HEK293 (cell line): ENCODE results near the gene APCDD1L.
"Not testable (repeated sequence)": the region's sequence is repeated elsewhere in the genome, so short reads cannot be mapped to it uniquely, and the experiment has no call there.

ENCODE experiments used
- CTCF ChIA-PET: fragments of 350-600 bp; formaldehyde crosslinking; extraction: SDS; loops from one replicate; lab custom pipeline; 2021; ENCODE audit warnings: antibody characterized with exemption; lab: Yijun Ruan, JAX
- POLR2A ChIA-PET: fragments of 300-600 bp; formaldehyde crosslinking; extraction: SDS; loops from one replicate; lab custom pipeline; 2020; ENCODE audit warnings: antibody characterized with exemption, inconsistent platforms; lab: Yijun Ruan, JAX
- H3K27ac ChIP-seq: fragments of 200-500 bp; sonication (Bioruptor generic); 2 replicates; pipeline ENCODE4 v1.5.1; 2014; ENCODE audit warnings: low read depth, low read length, control low read depth, inconsistent platforms; ENCODE audit errors: extremely low read depth
- H3K36me3 ChIP-seq, 2 experiments: fragments of 200-500 bp in 1 of 2; sonication (Bioruptor generic) in 1 of 2; 1 replicate in 1 of 2; 2 replicates in 1 of 2; pipeline ENCODE4 v1.5.1; 2014 to 2017; ENCODE audit warnings: inconsistent platforms in 2 of 2, low read length in 2 of 2; ENCODE audit not compliant: control insufficient read depth in 2 of 2, insufficient read depth in 1 of 2
- H3K4me1 ChIP-seq: fragments of 200-500 bp; sonication (Bioruptor generic); 2 replicates; pipeline ENCODE4 v1.5.1; 2014; ENCODE audit warnings: mild to moderate bottlenecking, low read length, inconsistent platforms; ENCODE audit not compliant: control insufficient read depth, insufficient read depth
- H3K4me3 ChIP-seq: 2 replicates; pipeline ENCODE4 v1.5.1; 2011; ENCODE audit warnings: low read depth, mild to moderate bottlenecking, control low read depth, low read length, moderate library complexity
- H3K9me3 ChIP-seq: fragments of 200-500 bp; sonication (Bioruptor generic); 2 replicates; pipeline ENCODE4 v1.5.1; 2014; ENCODE audit warnings: low read depth, low read length, inconsistent platforms; ENCODE audit not compliant: control insufficient read depth, insufficient read depth
- GLIS1 ChIP-seq: fragments of 450-650 bp; formaldehyde crosslinking; IDR thresholded peaks from 2 replicates; pipeline ENCODE4 v1.5.1; 2016; ENCODE audit warnings: missing biosample characterization, missing genetic modification characterization
- KLF1 ChIP-seq: fragments of 450-650 bp; formaldehyde crosslinking; IDR thresholded peaks from 2 replicates; pipeline ENCODE4 v1.5.1; 2016; ENCODE audit warnings: missing biosample characterization, missing genetic modification characterization
- KLF7 ChIP-seq: fragments of 450-650 bp; formaldehyde crosslinking; IDR thresholded peaks from 2 replicates; pipeline ENCODE4 v1.5.1; 2016; ENCODE audit warnings: missing biosample characterization, missing genetic modification characterization, borderline replicate concordance
- REPIN1 ChIP-seq: fragments of 450-650 bp; formaldehyde crosslinking; IDR thresholded peaks from 2 replicates; pipeline ENCODE4 v1.5.1; 2017; ENCODE audit warnings: missing biosample characterization, missing genetic modification characterization, low read depth
- SETDB1 ChIP-seq: IDR thresholded peaks from one replicate; pipeline ENCODE4 v1.6.1; 2017; ENCODE audit warnings: mild to moderate bottlenecking, low read length, moderate library complexity, mixed read lengths; ENCODE audit not compliant: insufficient read length
- ZBTB10 ChIP-seq: fragments of 450-650 bp; formaldehyde crosslinking; IDR thresholded peaks from 2 replicates; pipeline ENCODE4 v1.5.1; 2016; ENCODE audit warnings: missing biosample characterization, missing genetic modification characterization
- ZNF266 ChIP-seq: fragments of 450-650 bp; formaldehyde crosslinking; IDR thresholded peaks from 2 replicates; pipeline ENCODE4 v1.5.1; 2016; ENCODE audit warnings: missing biosample characterization, missing genetic modification characterization, low read depth
- ZNF398 ChIP-seq: fragments of 450-650 bp; formaldehyde crosslinking; IDR thresholded peaks from 2 replicates; pipeline ENCODE4 v1.5.1; 2017; ENCODE audit warnings: missing biosample characterization, missing genetic modification characterization
- ZNF596 ChIP-seq: fragments of 450-650 bp; IDR thresholded peaks from 2 replicates; pipeline ENCODE4 v1.5.0; 2018; ENCODE audit warnings: missing biosample characterization, mild to moderate bottlenecking, missing genetic modification characterization, moderate library complexity
- ZNF660 ChIP-seq: fragments of 450-650 bp; IDR thresholded peaks from 2 replicates; pipeline ENCODE4 v1.5.1; 2018; ENCODE audit warnings: missing biosample characterization, mild to moderate bottlenecking, missing genetic modification characterization
- ZNF837 ChIP-seq: fragments of 450-650 bp; formaldehyde crosslinking; IDR thresholded peaks from 2 replicates; pipeline ENCODE4 v1.5.1; 2016; ENCODE audit warnings: missing biosample characterization, missing genetic modification characterization
- TF ChIP-seq, protein P1 (sequence below): fragments of 450-650 bp; formaldehyde crosslinking; IDR thresholded peaks from 2 replicates; pipeline ENCODE4 v1.5.1; 2016; ENCODE audit warnings: missing biosample characterization, missing genetic modification characterization, borderline replicate concordance
- TF ChIP-seq, protein P2 (sequence below): fragments of 450-650 bp; formaldehyde crosslinking; IDR thresholded peaks from 2 replicates; pipeline ENCODE4 v1.5.1; 2017; ENCODE audit warnings: missing biosample characterization, missing genetic modification characterization
- TF ChIP-seq, protein P3 (sequence below): fragments of 450-650 bp; formaldehyde crosslinking; IDR thresholded peaks from 2 replicates; pipeline ENCODE4 v1.5.1; 2016; ENCODE audit warnings: missing biosample characterization, missing genetic modification characterization

APCDD1L gene

DNA sequence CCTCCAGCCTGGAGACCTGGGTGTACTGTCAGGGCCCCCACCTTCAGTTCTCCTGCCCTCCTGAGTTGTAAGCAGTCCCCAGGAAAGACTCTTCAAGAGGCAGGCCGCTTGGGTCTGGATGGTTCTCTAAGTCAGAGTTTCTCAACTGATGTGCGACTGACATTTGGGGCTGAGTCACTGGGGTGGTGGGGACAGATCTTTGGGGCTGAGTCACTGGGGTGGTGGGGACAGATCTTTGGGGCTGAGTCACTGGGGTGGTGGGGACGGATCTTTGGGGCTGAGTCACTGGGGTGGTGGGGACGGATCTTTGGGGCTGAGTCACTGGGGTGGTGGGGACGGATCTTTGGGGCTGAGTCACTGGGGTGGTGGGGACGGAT is 26.8 kb upstream of the APCDD1L start:
- H3K9me3 ChIP-seq, H3K4me1 ChIP-seq, H3K27ac ChIP-seq, H3K4me3 ChIP-seq, POLR2A ChIA-PET, CTCF ChIA-PET, H3K36me3 ChIP-seq: not testable (repeated sequence)
- 0 out of 2 replicates have a peak, but pooled peaks have one; percentile 16 for TF ChIP-seq ZNF398

GRCh38 chr20:58538752-58539151 is 23.6 kb upstream of the APCDD1L start:
- Histone ChIP-seq H3K4me3 (no peak overlapping the region), H3K27ac (no peak overlapping the region), H3K4me1 (no peaks in the 10 kb centered on the region), H3K9me3 (no peaks in the 10 kb centered on the region), H3K36me3 (no peaks in the 10 kb centered on the region)
- ChIA-PET POLR2A (no interaction called here), CTCF (interaction anchor here (0.6 kb wide), 1 partner anchor 304 kb away, joined by 3 read pairs; no protein-coding TSS in a partner anchor)
- TF ChIP-seq ZNF596 (no peak), KLF7 (tag by site-specific recombination) (no peak), ZNF837 (tag by site-specific recombination) (no peak), KLF1 (tag by site-specific recombination) (no peak), ZNF660 (tag by site-specific recombination) (no peak)
- TF ChIP-seq, protein P1, sequence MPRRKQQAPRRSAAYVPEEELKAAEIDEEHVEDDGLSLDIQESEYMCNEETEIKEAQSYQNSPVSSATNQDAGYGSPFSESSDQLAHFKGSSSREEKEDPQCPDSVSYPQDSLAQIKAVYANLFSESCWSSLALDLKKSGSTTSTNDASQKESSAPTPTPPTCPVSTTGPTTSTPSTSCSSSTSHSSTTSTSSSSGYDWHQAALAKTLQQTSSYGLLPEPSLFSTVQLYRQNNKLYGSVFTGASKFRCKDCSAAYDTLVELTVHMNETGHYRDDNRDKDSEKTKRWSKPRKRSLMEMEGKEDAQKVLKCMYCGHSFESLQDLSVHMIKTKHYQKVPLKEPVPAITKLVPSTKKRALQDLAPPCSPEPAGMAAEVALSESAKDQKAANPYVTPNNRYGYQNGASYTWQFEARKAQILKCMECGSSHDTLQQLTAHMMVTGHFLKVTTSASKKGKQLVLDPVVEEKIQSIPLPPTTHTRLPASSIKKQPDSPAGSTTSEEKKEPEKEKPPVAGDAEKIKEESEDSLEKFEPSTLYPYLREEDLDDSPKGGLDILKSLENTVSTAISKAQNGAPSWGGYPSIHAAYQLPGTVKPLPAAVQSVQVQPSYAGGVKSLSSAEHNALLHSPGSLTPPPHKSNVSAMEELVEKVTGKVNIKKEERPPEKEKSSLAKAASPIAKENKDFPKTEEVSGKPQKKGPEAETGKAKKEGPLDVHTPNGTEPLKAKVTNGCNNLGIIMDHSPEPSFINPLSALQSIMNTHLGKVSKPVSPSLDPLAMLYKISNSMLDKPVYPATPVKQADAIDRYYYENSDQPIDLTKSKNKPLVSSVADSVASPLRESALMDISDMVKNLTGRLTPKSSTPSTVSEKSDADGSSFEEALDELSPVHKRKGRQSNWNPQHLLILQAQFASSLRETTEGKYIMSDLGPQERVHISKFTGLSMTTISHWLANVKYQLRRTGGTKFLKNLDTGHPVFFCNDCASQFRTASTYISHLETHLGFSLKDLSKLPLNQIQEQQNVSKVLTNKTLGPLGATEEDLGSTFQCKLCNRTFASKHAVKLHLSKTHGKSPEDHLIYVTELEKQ (tag by site-specific recombination), result no peak
- TF ChIP-seq, protein P2, sequence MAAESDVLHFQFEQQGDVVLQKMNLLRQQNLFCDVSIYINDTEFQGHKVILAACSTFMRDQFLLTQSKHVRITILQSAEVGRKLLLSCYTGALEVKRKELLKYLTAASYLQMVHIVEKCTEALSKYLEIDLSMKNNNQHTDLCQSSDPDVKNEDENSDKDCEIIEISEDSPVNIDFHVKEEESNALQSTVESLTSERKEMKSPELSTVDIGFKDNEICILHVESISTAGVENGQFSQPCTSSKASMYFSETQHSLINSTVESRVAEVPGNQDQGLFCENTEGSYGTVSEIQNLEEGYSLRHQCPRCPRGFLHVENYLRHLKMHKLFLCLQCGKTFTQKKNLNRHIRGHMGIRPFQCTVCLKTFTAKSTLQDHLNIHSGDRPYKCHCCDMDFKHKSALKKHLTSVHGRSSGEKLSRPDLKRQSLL, result no peak
- TF ChIP-seq, protein P3, sequence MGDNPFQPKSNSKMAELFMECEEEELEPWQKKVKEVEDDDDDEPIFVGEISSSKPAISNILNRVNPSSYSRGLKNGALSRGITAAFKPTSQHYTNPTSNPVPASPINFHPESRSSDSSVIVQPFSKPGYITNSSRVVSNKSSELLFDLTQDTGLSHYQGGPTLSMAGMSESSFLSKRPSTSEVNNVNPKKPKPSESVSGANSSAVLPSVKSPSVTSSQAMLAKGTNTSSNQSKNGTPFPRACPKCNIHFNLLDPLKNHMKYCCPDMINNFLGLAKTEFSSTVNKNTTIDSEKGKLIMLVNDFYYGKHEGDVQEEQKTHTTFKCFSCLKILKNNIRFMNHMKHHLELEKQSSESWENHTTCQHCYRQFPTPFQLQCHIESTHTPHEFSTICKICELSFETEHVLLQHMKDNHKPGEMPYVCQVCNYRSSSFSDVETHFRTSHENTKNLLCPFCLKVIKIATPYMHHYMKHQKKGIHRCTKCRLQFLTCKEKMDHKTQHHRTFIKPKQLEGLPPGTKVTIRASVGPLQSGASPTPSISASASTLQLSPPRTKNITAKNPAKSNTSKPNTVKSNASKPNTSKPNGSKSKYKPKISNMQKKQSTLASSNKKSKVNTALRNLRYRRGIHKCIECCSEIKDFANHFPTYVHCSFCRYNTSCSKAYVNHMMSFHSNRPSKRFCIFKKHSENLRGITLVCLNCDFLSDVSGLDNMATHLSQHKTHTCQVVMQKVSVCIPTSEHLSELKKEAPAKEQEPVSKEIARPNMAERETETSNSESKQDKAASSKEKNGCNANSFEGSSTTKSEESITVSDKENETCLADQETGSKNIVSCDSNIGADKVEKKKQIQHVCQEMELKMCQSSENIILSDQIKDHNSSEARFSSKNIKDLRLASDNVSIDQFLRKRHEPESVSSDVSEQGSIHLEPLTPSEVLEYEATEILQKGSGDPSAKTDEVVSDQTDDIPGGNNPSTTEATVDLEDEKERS (tag by site-specific recombination), result no peak

GRCh38 chr20:58537831-58538230 is 22.6 kb upstream of the APCDD1L start:
- H3K9me3 ChIP-seq, result no peaks in the 10 kb centered on the region
- POLR2A ChIA-PET, result no interaction called here
- CTCF ChIA-PET, result no interaction called here

More at GRCh38 chr20:58537831-58538230, 22.6 kb upstream of the APCDD1L start:
- H3K27ac ChIP-seq, result no peak overlapping the region
- no peaks in the 10 kb centered on the region for H3K4me1 ChIP-seq
- no peak for TF ChIP-seq ZNF266 (tag by site-specific recombination)
- peak; percentile 41 for TF ChIP-seq SETDB1
- TF ChIP-seq GLIS1 (tag by site-specific recombination), result no peak
- TF ChIP-seq ZBTB10 (tag by site-specific recombination), result no peak
- no peak for TF ChIP-seq REPIN1 (tag by site-specific recombination)
- TF ChIP-seq, all 188 proteins: peak for 1
- no peak overlapping the region for H3K4me3 ChIP-seq
- no peaks in the 10 kb centered on the region for H3K36me3 ChIP-seq
